ENCODE measurements around the gene IQSEC1. TPM values are rescaled to one million over a fixed set of nuclear protein-coding genes. Genes with fewer than 3 reads are reported as not detected.

Gene IQSEC1
- total RNA-seq, 1 donor from 2014 or later, result 37.2 TPM

GRCh38 chr3:12909710-12910109 is 163.5 kb downstream of the IQSEC1 start:
- Mint-ChIP-seq H3K27me3 (ENCODE audit: low read depth) (no peaks in the 10 kb centered on the region), H3K4me1 (ENCODE audit: low read depth) (no peaks in the 10 kb centered on the region), H3K9me3 (ENCODE audit: low read depth) (no peaks in the 10 kb centered on the region), H3K36me3 (ENCODE audit: low read depth) (peaks cover 22% of the 10 kb centered on the region), H3K27ac (ENCODE audit: unreplicated experiment) (no peak overlapping the region), H3K4me3 (ENCODE audit: unreplicated experiment) (no peak overlapping the region)
- DNase-seq (ENCODE audit: low spot score), result no peak
- TF ChIP-seq CTCF (IDR thresholded peaks at IDR 0.05), result no peak

- H3K36me3 Mint-ChIP-seq (ENCODE audit: low read depth), result peaks cover 22% of the 10 kb centered on the region
These were observed 164.4 kb downstream of the IQSEC1 start for GRCh38 chr3:12908859-12909258.

GRCh38 chr3:12908136-12908730 is 165.0 kb downstream of the IQSEC1 start:
- no peak for DNase-seq (ENCODE audit: low spot score)
- no peak overlapping the region for H3K27ac Mint-ChIP-seq (ENCODE audit: unreplicated experiment)
- no peak for TF ChIP-seq CTCF (IDR thresholded peaks at IDR 0.05)
- H3K27me3 Mint-ChIP-seq (ENCODE audit: low read depth), result no peaks in the 10 kb centered on the region
- H3K4me1 Mint-ChIP-seq (ENCODE audit: low read depth), result no peaks in the 10 kb centered on the region
- H3K9me3 Mint-ChIP-seq (ENCODE audit: low read depth), result no peaks in the 10 kb centered on the region
- no peak overlapping the region for H3K4me3 Mint-ChIP-seq (ENCODE audit: unreplicated experiment)
- H3K36me3 Mint-ChIP-seq (ENCODE audit: low read depth), result peaks cover 22% of the 10 kb centered on the region

More at GRCh38 chr3:12908859-12909258, 164.4 kb downstream of the IQSEC1 start:
- Mint-ChIP-seq H3K9me3 (ENCODE audit: low read depth) (no peaks in the 10 kb centered on the region), H3K27ac (ENCODE audit: unreplicated experiment) (no peak overlapping the region), H3K4me3 (ENCODE audit: unreplicated experiment) (no peak overlapping the region), H3K4me1 (ENCODE audit: low read depth) (no peaks in the 10 kb centered on the region), H3K27me3 (ENCODE audit: low read depth) (no peaks in the 10 kb centered on the region)
- no peak for DNase-seq (ENCODE audit: low spot score)
- TF ChIP-seq CTCF (IDR thresholded peaks at IDR 0.05), result no peak

GRCh38 chr3:12907729-12908128 is 165.5 kb downstream of the IQSEC1 start:
- no peaks in the 10 kb centered on the region for H3K27me3 Mint-ChIP-seq (ENCODE audit: low read depth)
- H3K4me3 Mint-ChIP-seq (ENCODE audit: unreplicated experiment), result no peak overlapping the region
- H3K4me1 Mint-ChIP-seq (ENCODE audit: low read depth), result no peaks in the 10 kb centered on the region
- DNase-seq (ENCODE audit: low spot score), result no peak
- H3K27ac Mint-ChIP-seq (ENCODE audit: unreplicated experiment), result no peak overlapping the region
- peaks cover 19% of the 10 kb centered on the region for H3K36me3 Mint-ChIP-seq (ENCODE audit: low read depth)
- H3K9me3 Mint-ChIP-seq (ENCODE audit: low read depth), result no peaks in the 10 kb centered on the region
- TF ChIP-seq CTCF (IDR thresholded peaks at IDR 0.05), result no peak

GRCh38 chr3:12907296-12907695 is 165.9 kb downstream of the IQSEC1 start:
- DNase-seq (ENCODE audit: low spot score), result no peak
- no peak for TF ChIP-seq CTCF (IDR thresholded peaks at IDR 0.05)
- Mint-ChIP-seq H3K9me3 (ENCODE audit: low read depth) (no peaks in the 10 kb centered on the region), H3K27ac (ENCODE audit: unreplicated experiment) (no peak overlapping the region), H3K27me3 (ENCODE audit: low read depth) (no peaks in the 10 kb centered on the region), H3K4me1 (ENCODE audit: low read depth) (no peaks in the 10 kb centered on the region), H3K36me3 (ENCODE audit: low read depth) (peaks cover 20% of the 10 kb centered on the region), H3K4me3 (ENCODE audit: unreplicated experiment) (no peak overlapping the region)
